ENCODE measurements around the gene ZMYM2.

The ZMYM2 gene

DNA sequence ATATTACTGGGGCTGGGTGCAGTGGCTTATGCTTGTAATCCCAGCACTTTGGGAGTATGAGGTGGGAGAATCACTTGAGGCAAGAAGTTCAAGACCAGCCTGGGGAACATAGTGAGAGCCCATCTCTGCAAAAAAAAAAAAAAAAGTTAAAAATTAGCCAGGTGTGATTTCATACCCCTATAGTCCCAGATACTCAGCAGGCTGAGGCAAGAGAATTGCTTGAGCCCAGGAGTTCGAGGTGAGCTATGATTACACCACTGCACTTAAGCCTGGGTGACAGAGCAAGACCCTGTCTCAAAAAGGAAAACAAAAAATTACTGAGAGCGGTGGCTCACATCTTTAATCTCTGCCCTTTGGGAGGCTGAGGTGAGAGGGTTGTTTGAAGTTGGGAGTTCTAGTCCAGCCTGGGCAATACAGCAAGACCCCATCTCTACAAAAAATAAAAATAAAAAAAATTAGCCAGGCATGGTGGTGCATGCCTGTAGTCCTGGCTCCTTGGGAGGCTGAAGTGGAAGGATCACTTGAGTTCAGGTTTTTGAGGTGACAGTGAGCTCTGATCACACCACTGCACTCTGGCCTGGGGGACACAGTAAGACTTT lies 87.5 kb downstream of the ZMYM2 start:
- DNase-seq (ENCODE audit: low spot score) = no peak

DNA sequence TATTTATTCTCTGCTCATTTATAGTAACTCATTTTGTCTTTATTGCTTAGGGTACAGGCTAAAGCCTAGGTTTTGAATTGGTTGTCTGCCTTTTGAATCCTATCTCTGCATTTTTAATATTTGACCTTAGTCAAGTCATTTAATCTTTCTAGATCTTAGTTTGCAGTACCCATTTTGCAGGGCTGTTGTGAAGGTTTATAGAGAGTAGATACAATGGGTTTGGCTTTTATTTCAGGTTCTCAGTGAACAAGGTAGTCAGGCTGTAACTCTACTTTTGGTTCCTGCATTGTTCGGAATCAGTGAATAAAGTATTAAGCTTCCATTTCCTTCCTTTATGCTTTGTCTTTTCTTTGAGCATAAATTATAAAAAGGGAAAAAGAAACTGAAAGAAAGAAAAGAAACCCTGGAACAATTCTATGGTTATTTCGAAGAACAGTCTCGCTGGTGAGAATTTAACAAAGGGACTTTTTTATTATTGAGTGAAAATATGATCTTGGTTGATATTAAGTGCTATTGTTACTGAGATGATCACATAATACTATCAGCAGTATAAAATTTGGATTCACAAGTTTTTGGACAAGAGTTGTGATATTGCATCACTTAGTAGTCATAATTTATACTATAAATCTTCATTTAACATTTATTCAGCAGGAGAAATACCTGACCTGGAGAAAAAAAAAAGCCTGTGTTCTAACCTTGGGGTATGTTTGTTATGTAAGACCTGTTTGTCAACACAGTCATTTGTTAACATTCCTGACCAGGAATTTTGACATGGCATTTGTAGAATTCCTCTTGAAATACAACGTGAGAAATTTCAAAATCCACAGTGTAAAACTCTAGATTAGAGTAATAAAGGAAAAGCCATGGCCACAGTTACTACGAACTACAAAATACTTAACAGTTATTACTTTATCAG lies 91.3 kb downstream of the ZMYM2 start:
- no peak for DNase-seq (ENCODE audit: low spot score)

DNA sequence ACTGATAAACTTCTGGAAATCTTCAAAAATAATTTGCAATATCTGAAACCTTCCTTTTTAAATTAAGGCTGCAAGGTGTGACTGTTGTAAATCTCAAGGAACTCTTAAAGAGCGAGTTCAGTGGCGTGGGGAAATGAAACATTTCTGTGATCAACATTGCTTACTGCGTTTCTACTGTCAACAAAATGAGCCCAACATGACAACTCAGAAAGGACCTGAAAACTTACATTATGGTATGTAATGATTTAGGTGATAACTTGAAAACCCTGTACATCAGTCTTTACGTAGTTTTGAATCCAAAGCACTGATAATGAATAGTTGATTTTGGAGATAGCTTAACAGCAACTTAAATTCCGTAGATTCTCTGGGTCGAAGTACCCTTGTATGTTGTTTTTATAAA lies 92.8 kb downstream of the ZMYM2 start:
- DNase-seq (ENCODE audit: low spot score) = no peak

DNA sequence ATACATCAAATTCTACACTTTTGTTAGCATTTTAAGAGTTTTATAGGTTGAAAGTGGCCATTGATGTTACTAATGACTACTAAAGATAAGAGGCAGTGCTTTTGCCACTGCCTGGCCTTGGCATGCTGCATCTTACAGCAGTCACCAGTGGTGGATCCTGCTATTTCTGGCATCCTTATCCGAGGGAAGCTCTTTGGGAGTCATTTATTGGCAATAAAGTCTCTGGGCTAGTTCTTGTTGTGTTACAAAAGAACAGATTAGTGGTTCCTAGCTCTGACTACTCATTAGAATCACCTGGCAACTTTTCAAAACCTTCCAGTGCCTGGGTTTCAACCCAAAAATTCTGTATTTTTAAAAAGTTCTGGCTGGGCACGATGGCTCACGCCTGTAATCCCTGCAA lies 94.5 kb downstream of the ZMYM2 start:
- DNase-seq (ENCODE audit: low spot score) = no peak

DNA sequence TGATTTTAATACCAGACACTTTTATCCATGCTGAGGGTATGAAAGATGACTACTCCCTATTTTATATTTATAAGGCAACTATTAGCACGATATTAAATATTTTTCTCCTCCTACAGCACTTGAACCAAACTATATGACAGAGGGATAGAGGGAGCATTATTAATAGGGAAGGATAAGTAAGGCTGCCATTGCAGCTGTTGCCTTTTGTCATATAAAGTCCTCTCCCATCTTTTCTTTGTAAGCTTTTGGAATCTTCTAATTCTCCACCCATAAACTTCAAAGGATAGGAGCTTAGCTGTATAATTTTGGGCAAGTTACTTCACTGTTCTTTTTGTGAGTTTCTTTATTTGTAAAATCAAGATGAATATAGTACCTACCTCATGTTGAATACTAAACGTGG lies 95.4 kb downstream of the ZMYM2 start:
- no peak for DNase-seq (ENCODE audit: low spot score)

DNA sequence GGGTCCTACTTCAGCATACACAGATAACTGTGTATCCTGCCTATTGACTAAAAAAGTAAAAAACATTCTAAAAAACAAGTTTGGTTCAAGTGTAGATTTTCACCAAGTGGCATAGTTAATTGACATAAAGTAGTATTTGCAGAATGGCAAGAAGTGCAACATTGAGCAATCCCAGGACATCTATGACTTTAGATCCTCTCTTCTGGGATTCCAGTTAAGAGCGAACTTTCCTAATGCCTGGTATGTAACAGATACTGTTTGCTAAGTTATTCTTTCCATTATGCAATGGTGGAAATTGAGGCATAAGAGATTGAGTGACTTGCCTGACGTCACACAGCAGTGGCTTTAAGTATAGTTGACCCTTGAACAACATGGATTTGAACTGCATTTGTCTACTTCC lies 96.1 kb downstream of the ZMYM2 start:
- no peak for DNase-seq (ENCODE audit: low spot score)

DNA sequence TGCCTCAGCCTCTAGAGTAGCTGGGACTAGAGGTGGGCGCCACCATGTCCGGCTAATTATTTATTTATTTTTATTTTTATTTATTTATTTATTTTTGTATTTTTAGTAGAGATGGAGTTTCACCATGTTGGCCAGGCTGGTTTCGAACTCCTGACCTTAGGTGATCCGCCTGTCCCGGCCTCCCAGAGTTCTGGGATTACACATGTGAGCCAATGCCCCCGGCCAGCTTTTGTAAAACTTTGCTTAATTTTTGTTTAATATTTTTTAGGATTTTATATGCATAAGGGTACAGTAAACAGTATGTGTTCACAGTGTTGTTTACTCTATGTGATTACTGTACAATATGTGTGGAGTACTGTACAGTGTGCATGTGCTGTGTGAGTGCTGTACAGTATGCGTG lies 98.7 kb downstream of the ZMYM2 start:
- DNase-seq (ENCODE audit: low spot score) = no peak

DNA sequence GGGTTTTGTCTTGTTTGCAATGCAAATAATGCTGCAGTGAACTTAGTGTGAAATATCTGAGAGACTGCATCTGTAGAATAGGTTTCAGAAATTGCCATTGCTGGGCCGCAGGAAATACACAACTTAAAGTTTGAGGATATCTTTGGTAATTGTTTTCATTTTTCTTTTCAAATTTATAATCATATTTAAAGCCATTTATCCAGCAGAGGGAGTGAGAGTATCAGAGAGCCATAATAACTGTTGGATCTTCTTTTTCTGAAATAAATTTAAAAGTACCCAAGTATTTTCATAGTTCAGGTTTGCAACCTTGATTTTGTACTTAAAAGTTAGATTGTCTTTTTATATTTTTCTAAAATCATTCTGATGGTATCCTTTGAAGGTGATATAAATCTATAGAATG lies 99.4 kb downstream of the ZMYM2 start:
- DNase-seq (ENCODE audit: low spot score) = no peak

DNA sequence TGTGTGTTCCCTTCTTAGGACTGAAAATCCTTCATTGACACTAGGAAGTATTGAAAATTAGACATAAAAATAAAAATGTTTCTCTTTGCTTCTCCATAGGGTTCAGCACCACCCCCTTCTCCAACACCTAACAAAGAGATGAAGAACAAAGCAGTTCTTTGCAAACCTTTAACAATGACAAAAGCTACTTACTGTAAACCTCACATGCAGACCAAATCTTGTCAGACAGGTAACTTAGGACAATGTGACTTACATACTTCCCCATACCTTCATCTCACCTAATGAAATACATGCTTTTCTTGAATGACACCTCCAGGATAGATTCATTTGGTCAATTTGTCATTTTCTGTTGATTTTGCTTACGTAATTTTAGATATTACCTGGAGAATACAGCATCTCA lies 99.9 kb downstream of the ZMYM2 start:
- DNase-seq (ENCODE audit: low spot score) = no peak

DNA sequence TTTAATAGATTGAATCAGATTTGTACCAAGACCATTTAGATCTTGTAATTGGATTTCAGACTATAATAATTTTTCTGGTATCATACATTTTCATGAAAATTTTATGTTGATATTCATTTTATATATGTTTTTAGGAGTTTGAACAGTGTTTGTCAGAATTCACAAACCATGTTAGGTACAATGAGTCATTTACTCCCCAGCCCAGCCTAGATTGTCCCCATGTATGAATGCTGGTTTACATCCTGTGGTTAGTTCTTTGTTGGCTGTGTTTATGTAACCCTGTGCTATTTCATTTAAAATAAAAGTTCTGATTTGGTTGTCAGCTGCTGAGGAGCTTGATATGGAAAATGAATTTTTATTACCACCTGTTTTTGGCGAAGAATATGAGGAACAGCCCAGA lies 105.6 kb downstream of the ZMYM2 start:
- no peak for DNase-seq (ENCODE audit: low spot score)

DNA sequence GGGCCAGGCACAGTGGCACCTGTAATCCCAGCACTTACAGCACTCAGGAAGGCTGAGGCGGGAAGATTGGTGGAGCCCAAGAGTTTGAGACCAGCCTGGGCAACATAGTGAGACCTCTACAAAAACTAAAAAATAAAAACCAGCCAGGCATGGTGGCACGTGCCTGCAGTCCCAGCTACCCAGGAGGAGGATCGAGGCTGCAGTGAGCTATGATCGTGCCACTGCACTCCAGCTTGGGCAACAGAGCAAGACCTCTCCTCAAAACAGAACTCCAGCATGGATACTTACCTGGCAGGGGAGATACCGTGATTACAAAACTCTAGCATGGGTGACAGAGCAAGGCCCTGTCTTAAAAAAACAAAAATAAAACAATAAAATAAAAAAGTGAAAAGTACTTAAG lies 107.0 kb downstream of the ZMYM2 start:
- DNase-seq (ENCODE audit: low spot score) = no peak

DNA sequence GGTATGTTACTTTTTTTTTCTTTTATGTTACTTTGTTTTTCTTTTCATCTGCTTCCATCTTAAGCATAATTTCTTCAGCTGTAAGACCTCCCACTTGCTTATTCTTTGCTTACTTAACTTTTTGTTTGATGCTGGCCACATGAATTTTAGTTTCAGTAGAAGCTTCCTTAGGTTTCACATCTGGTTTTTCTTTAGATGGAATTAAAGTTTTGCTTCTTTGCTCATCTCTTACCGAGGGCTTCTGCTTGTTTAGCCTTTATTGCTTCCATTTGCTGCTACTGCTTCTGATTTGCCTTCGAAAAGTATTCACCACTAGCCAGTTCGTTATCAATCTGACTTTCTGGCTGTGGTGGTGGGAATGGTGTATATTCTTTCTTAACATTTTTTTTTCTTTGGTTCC lies 111.4 kb downstream of the ZMYM2 start:
- DNase-seq (ENCODE audit: low spot score) = no peak

DNA sequence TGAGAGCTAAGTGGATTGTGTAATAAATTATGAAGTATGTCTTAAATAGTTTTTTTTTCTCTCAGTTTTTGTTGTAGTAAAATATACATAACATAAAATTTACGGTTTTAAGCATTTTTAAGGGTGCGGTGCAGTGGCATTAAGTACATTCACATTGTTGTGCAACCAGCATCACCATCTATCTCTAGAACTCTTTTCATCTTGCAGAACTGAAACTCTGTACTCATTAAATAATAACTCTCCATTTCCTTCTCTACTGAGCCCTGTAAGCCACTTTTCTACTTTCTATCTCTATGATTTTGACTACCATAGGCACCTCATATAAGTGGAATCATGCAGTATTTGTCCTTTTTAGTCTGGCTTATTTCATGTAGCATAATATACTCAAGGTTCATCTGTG lies 115.2 kb downstream of the ZMYM2 start:
- no peak for DNase-seq (ENCODE audit: low spot score)

DNA sequence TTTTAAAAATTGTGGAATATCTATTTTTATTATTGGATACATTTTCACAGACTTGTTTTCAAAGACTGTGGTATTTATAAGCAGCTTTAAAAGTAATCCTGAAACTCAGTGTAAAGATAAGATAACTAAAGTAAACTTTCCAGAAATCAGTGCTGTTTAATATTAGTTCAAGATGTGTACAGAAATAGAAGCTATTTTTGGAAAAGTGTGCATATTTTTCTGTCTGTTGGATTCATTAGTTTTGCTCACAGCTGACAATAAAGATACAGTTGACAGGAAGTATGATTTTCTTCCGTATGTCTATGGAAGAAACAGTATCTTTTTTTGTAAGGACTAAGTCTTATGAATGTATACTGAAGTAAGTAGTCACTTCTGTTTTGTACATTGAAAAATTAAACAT lies 116.4 kb downstream of the ZMYM2 start:
- no peak for DNase-seq (ENCODE audit: low spot score)

DNA sequence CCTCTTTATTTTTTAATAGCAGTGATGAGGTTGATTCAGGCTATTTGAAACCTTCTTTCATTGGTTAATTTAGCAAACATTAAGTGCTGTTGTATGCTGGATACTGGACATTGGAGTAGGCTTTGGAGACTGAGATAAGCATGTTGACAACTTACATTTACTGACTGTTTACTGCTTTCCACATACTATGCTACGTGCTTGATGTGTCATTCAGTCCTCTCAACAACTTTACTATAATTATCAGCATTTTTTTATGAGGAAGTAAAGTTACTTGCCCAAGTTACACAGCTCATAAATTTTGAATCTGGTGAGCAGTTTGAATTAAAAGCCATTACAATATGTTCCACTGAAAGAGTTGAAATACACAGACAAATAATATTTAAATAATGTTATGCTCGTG lies 118.6 kb downstream of the ZMYM2 start:
- DNase-seq (ENCODE audit: low spot score) = peak; percentile 38

DNA sequence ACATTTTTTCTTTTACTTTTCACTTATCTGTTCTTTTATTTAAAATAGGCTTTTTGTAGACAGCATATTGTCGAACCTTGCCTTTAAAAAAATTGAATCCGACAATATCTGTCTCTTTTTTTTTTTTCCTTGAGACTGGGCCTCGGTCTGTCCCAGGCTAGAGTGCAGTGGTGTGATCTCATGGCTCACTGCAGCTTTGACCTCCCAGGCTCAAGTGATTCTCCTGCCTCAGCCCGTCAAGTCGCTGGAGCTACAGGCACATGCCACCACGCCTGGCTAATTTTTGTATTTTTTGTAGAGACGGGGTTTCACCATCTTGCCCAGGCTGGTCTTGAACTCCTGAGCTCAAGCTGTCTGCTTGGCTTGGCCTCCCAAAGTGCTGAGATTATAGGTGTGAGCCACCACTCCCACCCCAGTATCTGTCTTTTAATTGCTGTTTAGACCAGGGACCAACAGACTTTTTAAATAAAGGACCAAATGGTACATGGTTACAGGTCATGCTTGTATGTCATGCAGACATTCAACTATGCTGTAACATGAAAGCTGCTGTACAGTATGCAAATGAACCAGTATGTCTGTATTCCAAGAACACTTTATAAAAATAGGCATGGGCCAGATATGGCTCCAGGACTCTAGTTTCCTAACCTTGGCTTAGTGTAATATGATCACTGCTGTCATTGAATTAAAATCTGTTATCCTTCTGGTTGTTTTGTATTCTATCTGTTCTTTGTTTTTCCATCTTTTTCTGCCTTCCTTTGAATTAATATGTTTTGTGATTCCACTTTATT lies 122.0 kb downstream of the ZMYM2 start:
- DNase-seq (ENCODE audit: low spot score) = no peak

DNA sequence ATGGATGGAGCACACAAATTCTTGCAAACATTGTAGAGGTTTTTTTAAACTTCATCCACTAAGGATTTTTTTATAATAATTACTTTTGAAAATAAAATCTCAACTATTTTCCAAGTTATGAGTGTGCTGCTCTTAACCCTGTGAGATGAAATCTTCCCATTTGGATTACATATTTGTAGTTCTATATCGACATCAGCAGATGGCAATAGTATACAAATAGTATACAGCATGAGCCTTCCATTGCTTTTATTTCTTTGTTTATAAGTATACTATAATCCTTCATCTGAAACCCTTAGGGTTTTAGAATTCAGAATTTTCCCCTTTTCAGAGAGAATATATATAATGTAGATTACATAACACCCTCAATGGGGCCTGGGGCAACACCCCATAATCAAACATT lies 131.8 kb downstream of the ZMYM2 start:
- no peak for DNase-seq (ENCODE audit: low spot score)

DNA sequence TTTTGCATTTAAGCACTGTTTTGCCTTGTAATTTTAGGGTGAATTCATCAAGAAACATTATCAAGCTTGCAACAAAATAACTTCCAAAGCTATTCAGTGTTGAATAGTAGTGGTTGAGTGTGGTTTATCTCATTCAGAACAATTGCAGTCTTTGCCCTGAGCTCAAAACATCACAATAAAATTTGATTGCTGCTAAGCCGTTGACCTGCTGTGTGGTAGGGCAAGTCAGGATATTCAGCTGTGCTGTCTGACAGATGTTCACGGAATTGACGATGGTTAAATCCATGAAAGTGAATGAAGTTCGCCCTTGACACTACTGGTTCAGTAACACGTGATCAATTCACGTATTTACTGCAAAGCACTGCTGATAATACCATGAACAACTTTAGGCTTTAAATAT lies 135.4 kb downstream of the ZMYM2 start:
- no peak for DNase-seq (ENCODE audit: low spot score)

DNA sequence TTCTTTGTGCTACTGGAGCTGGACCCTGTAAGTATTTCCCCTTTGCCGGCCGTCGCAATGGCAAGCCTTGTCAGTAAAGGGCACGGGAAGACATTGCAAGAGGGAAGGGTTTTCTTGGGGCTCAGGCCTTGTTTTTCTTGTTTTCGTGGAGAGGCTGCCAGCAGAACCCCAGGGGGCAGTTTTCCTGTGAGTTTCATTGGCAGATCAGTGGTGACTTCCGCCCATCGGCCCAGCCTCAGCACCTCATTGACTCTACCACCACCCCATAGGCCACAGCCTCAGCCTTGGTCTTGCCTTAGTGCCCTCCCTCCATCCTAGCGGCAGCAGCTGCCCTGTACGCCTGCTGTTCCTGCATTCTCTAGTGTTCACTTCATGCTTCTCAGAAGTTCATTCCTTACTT lies 140.8 kb downstream of the ZMYM2 start:
- DNase-seq (ENCODE audit: low spot score) = no peak

DNA sequence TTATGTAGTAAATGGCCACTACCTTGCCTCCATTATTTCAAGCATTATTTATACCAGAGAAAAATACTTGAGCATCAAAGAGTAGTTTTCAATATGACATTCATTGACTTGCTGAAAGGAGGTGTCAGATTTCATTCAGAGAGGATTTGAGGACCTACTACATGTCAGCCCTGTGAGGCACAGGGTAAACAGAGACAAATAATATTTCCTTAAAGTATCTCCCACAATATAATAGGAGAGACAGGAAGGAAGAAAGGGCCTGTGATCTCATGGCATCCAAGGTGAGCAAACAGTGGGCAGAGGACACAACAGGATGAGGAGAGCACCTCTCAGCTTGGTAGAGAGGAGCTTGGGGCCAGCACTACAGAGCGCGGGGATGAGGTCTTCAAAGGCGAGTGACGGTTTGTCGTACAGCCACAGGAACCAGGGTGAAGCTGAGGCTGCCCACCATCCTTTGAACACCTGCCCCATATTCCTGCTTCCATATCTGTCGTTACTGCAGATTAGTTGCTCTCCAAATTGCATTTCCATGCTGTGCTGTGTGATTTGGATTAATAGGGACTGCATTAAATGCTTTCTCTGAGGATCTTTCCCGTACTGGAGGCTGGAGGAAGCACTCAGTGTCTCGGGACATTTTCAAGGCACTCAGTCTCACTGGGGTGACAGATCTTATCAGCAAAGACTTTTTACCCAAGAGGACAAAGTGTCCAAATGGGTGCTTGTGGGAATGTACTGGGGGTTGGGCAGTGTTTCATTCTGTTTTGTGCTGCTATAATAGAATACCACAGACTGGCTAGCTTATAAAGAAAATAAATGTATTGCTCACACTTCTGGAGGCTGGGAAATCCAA lies 143.2 kb downstream of the ZMYM2 start:
- DNase-seq (ENCODE audit: low spot score) = no peak

DNA sequence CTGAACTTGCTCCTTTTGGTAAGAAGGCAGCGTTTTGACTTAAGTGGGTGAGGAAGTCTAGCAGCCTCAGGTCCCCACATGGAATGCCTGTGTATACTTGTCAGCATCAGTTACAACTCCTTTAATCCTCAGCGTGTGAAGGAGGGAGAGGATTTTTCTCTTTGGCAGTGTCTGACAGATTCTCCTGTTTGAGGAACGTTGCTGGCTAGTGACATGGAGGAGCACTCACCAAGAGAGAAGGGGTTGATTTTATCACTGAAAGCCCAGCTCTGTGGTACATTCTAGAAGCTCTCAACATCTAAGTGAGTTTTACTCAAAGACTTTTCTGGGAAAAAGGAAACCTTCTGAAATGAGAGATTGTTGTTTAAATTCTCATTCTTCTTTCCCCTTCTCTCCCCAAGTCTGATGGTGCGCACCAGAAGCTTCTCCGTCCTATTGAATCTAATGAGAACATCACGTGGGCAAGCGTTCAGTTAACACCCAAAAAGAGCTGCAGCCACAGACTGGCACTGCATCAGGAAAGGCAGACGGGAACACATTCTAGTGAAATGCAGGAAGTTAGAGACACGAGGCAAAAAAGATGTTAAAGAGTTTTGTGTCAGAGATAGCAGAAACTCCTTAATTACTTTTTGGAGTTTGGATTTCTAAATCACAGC lies 144.1 kb downstream of the ZMYM2 start:
- DNase-seq (ENCODE audit: low spot score) = no peak
